Measurements from ENCODE around the gene DIDO1. TPM values are rescaled to one million over a fixed set of nuclear protein-coding genes. Genes with fewer than 3 reads are reported as not detected.

DIDO1 gene
- total RNA-seq, 3 donors from 2014 or later = 59.8 to 83.1 (median 64.9) TPM

DNA sequence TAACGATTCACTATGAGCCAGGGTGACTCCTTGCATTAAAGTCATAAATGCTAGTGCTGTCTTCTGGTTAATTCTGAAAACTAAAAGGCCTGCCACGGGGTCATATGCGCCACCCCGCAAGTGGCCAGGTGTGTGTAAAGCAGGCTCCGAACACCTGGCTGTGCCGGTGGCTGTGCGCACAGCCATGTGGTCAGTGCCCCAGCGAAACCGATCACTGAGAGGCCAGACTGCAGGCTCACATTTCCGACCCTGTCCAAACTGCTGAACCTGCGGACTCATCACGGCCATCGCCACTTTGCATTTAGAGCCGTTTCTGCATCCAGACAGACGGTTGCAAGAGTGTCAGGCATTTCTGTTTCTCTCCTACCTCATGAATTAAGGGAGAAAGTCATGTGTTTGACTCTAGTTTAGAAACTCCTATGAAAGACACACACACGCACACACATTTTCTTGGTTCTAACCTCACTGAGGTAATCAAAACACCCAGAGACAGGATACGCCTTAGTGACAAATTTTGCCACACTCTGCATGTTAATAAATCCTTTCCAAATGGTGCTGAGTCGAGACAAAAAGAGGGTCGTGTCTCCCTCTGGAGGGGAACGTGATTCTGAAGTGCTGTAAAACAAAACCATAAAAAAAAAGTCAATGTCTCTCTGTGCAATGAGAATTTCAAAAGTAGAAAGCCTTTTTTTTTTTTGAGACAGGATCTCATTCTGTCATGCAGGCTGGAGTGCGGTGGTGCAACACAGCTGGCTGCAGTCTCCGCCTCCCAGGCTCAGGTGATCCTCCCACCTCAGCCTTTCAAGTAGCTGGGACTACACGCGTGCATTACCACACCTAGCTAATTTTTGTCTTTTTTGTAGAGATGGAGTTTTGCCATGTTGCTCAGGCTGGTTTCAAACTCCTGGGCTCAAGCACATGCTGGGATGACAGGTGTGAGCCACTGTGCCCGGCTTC, 33.7 kb downstream of the DIDO1 start:
- no peaks in the 10 kb centered on the region for H3K9me3 ChIP-seq
- peaks cover 0 to 4% of the 10 kb centered on the region in 2 donors for H3K4me1 ChIP-seq
- no peaks in the 10 kb centered on the region for H3K27me3 ChIP-seq
- intact Hi-C loops (cut with DNase I; ENCODE audit: low total_unique reads) = loop anchor here (5.0 kb wide), 1 partner anchor 115 kb away; the partner anchor contains the start of gene BHLHE23
- no peak overlapping the region for H3K4me3 ChIP-seq
- no peaks in the 10 kb centered on the region for H3K36me3 ChIP-seq
- DNase-seq (ENCODE audit: low spot score in 2 of 2) = no peak
- TF ChIP-seq POLR2AphosphoS5 (IDR thresholded peaks at IDR 0.05) (no peak), POLR2A (IDR thresholded peaks at IDR 0.05) (no peak)
- TF ChIP-seq, protein P1, sequence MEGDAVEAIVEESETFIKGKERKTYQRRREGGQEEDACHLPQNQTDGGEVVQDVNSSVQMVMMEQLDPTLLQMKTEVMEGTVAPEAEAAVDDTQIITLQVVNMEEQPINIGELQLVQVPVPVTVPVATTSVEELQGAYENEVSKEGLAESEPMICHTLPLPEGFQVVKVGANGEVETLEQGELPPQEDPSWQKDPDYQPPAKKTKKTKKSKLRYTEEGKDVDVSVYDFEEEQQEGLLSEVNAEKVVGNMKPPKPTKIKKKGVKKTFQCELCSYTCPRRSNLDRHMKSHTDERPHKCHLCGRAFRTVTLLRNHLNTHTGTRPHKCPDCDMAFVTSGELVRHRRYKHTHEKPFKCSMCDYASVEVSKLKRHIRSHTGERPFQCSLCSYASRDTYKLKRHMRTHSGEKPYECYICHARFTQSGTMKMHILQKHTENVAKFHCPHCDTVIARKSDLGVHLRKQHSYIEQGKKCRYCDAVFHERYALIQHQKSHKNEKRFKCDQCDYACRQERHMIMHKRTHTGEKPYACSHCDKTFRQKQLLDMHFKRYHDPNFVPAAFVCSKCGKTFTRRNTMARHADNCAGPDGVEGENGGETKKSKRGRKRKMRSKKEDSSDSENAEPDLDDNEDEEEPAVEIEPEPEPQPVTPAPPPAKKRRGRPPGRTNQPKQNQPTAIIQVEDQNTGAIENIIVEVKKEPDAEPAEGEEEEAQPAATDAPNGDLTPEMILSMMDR (IDR thresholded peaks at IDR 0.05) = no peak
- H3K27ac ChIP-seq = no peak overlapping the region

DNA sequence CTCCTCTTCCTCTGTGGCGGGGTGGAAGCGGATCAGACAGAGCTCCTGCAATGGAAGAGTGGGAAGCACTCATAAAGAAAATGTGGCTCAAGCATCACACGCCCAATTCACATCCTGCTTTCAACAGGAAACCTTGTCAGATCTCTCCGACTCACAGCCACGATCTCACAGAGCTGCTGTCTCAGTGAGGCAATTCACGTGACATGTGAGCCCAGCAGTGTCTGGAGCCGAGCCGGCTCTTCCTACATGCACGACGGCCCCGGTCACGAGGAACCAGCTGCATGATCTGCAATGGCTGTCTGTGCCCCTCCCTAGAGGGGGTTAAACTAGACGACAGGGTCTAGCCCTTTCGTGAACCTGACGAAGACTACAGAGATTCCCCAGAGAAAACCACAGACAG, 35.2 kb downstream of the DIDO1 start:
- DNase-seq (ENCODE audit: low spot score in 2 of 2) = no peak
- H3K9me3 ChIP-seq = no peaks in the 10 kb centered on the region
- H3K27ac ChIP-seq = no peak overlapping the region
- no peaks in the 10 kb centered on the region for H3K36me3 ChIP-seq
- intact Hi-C loops (cut with DNase I; ENCODE audit: low total_unique reads) = loop anchor here (5.0 kb wide), 1 partner anchor 116 kb away; the partner anchor contains the start of gene BHLHE23
- no peak overlapping the region for H3K4me3 ChIP-seq
- TF ChIP-seq, protein P1 (IDR thresholded peaks at IDR 0.05) = no peak
- TF ChIP-seq POLR2AphosphoS5 (IDR thresholded peaks at IDR 0.05) = no peak
- no peak for TF ChIP-seq POLR2A (IDR thresholded peaks at IDR 0.05)
- no peaks in the 10 kb centered on the region for H3K27me3 ChIP-seq
- no peaks in the 10 kb centered on the region for H3K4me1 ChIP-seq

DNA sequence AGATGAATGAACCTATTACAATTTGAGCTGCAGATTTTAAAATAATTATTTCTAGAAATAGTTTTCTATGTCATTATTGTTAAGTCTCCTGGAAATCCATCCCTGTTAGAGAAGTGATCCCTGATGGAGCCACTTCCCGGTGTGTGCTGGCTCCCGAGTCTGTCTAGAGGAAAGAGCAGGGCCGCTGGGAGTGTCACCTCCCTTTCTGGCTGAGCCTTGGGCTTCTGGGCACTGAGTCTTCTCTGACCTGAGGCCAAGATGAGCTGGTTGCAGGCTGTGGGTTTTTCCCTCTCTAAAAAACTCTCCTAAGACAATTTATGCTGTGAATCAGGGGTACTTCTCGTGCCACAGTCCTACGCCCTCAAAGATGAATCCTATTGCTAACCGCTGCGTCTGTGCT, 35.9 kb downstream of the DIDO1 start:
- no peaks in the 10 kb centered on the region for H3K27me3 ChIP-seq
- no peak overlapping the region for H3K4me3 ChIP-seq
- no peaks in the 10 kb centered on the region for H3K4me1 ChIP-seq
- intact Hi-C loops (cut with DNase I; ENCODE audit: low total_unique reads) = loop anchor here (5.0 kb wide), 1 partner anchor 117 kb away; the partner anchor contains the start of gene BHLHE23
- H3K9me3 ChIP-seq = no peaks in the 10 kb centered on the region
- no peak for DNase-seq (ENCODE audit: low spot score in 2 of 2)
- H3K36me3 ChIP-seq = no peaks in the 10 kb centered on the region
- H3K27ac ChIP-seq = no peak overlapping the region
- TF ChIP-seq, protein P1 (IDR thresholded peaks at IDR 0.05) = no peak
- no peak for TF ChIP-seq POLR2A (IDR thresholded peaks at IDR 0.05)
- no peak for TF ChIP-seq POLR2AphosphoS5 (IDR thresholded peaks at IDR 0.05)

DNA sequence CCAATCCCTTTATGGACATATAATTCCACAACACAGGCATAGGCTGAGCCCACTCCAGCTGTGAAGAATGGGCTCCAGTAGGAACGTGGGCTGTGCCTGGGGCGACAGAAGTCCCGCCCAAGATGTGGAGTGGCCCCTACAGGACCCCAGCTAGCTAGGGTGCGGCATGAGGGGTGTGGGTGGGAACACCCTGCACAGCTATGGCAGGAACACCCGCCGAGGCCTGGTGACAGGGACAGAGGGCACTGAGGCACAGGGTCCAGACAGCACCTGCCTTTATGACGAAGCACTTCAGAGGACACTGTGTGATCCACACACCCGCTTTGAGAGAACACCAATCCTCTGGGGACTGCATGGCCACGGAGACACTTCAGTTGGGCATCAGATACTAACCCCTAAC, 36.4 kb downstream of the DIDO1 start:
- no peaks in the 10 kb centered on the region for H3K27me3 ChIP-seq
- H3K36me3 ChIP-seq = no peaks in the 10 kb centered on the region
- TF ChIP-seq, protein P1 (IDR thresholded peaks at IDR 0.05) = no peak
- no peak for TF ChIP-seq POLR2AphosphoS5 (IDR thresholded peaks at IDR 0.05)
- TF ChIP-seq POLR2A (IDR thresholded peaks at IDR 0.05) = no peak
- intact Hi-C loops (cut with DNase I; ENCODE audit: low total_unique reads) = loop anchor here (5.0 kb wide), 1 partner anchor 117 kb away; the partner anchor contains the start of gene BHLHE23
- no peak overlapping the region for H3K4me3 ChIP-seq
- no peak overlapping the region for H3K27ac ChIP-seq
- no peaks in the 10 kb centered on the region for H3K4me1 ChIP-seq
- H3K9me3 ChIP-seq = no peaks in the 10 kb centered on the region
- no peak for DNase-seq (ENCODE audit: low spot score in 2 of 2)

- Histone ChIP-seq H3K27me3 (no peaks in the 10 kb centered on the region), H3K36me3 (no peaks in the 10 kb centered on the region), H3K27ac (no peak overlapping the region), H3K9me3 (no peaks in the 10 kb centered on the region), H3K4me1 (no peaks in the 10 kb centered on the region), H3K4me3 (no peak overlapping the region)
- intact Hi-C loops (cut with DNase I; ENCODE audit: low total_unique reads) = no loop called here
- no peak for DNase-seq (ENCODE audit: low spot score in 2 of 2)
- no peak for TF ChIP-seq POLR2AphosphoS5 (IDR thresholded peaks at IDR 0.05)
- TF ChIP-seq POLR2A (IDR thresholded peaks at IDR 0.05) = no peak
- TF ChIP-seq, protein P1 (IDR thresholded peaks at IDR 0.05) = no peak
Observed at GRCh38 chr20:62889411-62889810, 36.9 kb downstream of the DIDO1 start.
